Measurements from ENCODE around the gene MMP25. TPM values are rescaled to one million over a fixed set of nuclear protein-coding genes. Genes with fewer than 3 reads are reported as not detected.
"Not testable (repeated sequence)": the region's sequence is repeated elsewhere in the genome, so short reads cannot be mapped to it uniquely, and the experiment has no call there.

MMP25 gene
- total RNA-seq, 1 donor from 2014 or later: 0.13 TPM

GRCh38 chr16:3072148-3072547, 25.8 kb downstream of the MMP25 start:
- not testable (repeated sequence) for DNase-seq (ENCODE audit: low read depth, low spot score)

GRCh38 chr16:3072576-3073263, 26.4 kb downstream of the MMP25 start:
- DNase-seq (ENCODE audit: low read depth, low spot score): not testable (repeated sequence)

GRCh38 chr16:3073448-3073847, 27.1 kb downstream of the MMP25 start:
- no peak for DNase-seq (ENCODE audit: low read depth, low spot score)

DNA sequence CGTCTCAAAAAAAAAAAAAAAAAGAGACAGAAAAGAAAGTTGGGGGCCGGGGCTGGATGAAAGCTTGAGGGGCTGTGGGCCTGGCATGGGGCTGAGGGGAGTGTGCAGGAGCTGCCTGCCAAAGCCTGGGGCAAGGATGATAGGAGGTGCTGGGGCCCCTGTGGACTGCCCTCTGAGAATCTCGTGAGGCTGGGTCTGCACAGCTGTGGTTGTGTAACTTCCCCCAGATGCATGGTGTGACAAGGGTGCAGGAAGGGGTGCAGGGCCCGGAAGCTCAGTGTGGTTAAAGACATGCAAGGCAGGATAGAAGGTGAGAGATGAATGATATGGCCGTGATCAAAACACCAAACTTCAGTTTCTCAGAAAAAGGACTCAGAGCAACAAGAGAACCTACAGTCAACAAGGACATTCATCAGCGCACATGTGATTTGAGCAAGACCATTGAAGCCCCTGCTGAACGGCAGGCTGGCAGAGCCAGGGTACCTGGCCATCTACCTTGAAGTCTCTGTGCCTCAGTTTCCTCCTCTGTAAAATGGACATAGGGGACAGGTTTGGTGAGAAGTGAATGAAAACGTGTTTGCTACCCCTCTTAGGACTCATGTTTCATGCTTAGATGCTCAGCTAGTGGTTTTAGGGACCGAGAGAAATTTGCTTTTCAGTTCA, 28.6 kb downstream of the MMP25 start:
- no peak for DNase-seq (ENCODE audit: low read depth, low spot score)

GRCh38 chr16:3075523-3075915, 29.2 kb downstream of the MMP25 start:
- DNase-seq (ENCODE audit: low read depth, low spot score): no peak

DNA sequence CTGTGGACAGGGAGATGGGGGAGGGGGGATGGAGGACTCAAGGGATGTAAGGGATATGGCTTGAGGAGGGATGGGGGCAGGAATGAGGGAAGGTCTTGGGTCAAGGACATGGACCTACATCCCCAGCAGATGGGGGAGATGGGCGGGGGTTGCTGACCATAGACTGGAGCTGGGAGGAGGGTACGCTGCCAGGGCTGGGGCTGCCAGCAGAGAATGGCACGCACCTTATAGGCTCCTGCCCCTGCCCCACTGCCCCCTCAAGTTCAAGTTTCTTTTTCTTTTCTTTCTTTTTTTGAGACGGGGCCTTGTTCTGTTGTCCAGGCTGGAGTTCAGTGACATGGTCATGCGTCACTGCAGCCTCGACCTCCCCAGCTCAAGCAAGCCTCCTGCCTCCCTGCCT, 29.6 kb downstream of the MMP25 start:
- DNase-seq (ENCODE audit: low read depth, low spot score): not testable (repeated sequence)

DNA sequence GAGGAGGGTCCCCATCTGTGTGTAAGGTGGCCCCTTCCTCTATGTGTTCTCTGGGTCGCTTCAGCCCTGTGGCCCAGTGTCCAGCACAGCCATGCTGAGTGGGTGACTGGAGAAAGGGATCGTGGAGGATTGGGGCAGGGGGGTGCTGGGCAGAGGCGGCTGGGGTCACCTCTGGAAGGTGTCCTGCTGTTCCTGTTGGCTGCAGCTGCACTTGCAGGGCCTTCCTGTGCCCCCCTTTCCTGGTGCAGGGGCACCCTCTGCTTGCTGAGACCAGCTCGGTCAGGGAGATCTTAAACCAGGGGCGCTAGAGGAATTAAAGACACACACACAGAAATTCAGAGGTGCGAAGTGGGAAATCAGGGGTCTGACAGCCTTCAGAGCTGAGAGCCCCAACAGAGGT, 30.2 kb downstream of the MMP25 start:
- no peak for DNase-seq (ENCODE audit: low read depth, low spot score)

GRCh38 chr16:3080024-3080423, 33.7 kb downstream of the MMP25 start:
- DNase-seq (ENCODE audit: low read depth, low spot score): no peak

DNA sequence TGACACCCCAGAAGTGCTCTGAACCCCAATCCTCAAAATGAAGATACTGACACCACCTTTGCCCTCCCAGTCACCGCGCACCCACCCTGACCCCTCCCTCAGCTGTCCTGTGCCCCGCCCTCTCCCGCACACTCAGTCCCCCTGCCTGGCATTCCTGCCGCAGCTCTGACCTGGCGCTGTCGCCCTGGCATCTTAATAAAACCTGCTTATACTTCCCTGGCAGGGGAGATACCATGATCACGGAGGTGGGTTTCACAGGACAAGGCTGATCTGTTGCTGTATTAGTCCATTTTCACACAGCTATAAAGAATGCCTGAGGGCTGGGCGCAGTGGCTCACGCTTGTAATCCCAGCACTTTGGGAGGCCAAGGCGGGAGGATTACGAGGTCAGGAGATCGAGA, 35.6 kb downstream of the MMP25 start:
- DNase-seq (ENCODE audit: low read depth, low spot score): not testable (repeated sequence)

GRCh38 chr16:3083408-3083807, 37.0 kb downstream of the MMP25 start:
- DNase-seq (ENCODE audit: low read depth, low spot score): not testable (repeated sequence)

GRCh38 chr16:3084491-3084890, 38.1 kb downstream of the MMP25 start:
- DNase-seq (ENCODE audit: low read depth, low spot score): no peak

DNA sequence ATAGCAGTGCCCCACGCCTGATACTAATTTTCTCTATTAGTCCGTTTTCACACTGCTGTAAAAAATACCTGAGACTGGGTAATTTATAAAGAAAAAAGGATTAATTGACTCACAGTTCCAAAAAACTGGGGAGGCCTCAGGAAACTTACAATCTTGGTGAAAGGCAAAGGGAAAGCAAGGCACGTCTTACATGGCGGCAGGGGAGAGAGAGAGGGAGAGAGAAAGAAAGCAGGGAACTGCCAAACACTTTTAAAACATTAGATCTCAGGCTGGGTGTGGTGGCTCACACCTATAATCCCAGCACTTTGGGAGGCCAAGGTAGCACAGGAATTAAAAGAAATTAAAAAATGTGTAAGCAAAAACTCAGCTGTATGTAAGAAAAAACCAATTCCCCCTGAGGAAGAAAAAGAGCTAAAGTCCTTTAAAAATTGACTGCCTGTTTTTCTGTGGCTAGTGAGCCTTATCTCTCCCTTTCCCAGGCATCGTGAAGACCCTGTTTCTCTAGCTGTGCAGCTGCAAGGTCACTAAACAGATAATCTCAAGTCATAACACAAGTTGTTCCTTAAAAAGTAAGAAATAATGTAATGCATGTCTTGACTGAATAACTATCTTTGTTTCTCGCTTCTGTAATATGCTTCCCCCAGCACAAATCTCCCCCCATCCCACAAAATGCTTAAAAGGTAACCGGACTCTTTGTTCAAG, 38.8 kb downstream of the MMP25 start:
- DNase-seq (ENCODE audit: low read depth, low spot score): no peak

GRCh38 chr16:3085868-3086595, 39.7 kb downstream of the MMP25 start:
- DNase-seq (ENCODE audit: low read depth, low spot score): no peak

GRCh38 chr16:3086596-3087242, 40.4 kb downstream of the MMP25 start:
- no peak for DNase-seq (ENCODE audit: low read depth, low spot score)

GRCh38 chr16:3087243-3088235, 41.2 kb downstream of the MMP25 start:
- DNase-seq (ENCODE audit: low read depth, low spot score): peak; percentile 78

DNA sequence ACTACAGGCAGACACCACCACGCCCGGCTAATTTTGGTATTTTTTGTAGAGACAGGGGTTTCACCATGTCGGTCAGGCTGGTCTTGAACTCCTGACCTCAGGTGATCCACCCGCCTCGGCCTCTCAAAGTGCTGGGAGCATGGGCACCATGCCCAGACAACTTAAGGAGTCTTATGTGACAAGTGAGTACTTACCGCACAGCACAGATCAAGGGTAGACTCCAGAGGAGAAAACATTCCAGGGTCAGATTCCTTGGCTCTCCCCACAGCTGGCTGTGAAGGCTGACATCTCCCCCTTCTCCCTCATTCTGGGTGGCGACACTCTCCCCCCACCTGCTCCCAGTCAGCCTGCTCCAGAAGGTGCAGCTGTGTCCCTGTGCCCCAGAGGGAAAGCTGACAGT, 42.1 kb downstream of the MMP25 start:
- DNase-seq (ENCODE audit: low read depth, low spot score): no peak

DNA sequence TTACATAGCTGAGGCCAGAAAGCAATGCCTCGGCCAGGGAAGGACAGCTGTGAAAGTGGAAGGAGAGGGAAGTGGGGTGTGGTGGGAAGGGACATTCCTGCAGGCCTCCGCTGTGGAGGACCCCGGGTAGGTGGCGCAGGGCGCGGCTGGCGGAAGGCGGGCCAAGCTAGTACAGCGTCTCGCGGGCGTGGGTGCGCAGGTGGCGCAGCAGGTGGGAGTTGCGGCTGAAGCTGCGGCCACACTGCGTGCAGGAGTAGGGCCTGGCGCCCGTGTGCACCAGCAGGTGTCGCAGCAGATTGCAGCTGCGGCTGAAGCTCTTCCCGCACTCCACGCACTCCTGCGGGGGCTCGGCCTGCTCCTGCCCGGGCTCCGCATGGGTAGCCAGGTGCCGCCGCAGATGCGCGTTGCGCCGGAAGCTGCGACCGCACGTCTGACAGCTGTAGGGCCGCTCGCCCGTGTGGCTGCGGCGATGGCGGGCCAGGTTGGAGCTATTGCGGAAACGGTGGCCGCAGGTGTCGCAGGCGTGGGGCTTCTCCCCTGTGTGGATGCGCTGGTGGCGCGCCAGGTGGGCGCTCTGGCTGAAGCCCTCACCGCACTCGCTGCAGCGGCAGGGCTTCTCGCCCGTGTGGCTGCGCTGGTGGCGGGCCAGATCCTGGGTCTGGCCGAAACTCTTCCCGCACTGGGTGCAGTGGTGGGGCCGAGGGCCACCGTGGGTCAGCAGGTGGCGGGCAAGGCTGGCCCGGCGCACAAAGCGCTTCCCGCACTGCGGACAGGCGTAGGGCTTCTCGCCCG, 42.8 kb downstream of the MMP25 start:
- no peak for DNase-seq (ENCODE audit: low read depth, low spot score)

DNA sequence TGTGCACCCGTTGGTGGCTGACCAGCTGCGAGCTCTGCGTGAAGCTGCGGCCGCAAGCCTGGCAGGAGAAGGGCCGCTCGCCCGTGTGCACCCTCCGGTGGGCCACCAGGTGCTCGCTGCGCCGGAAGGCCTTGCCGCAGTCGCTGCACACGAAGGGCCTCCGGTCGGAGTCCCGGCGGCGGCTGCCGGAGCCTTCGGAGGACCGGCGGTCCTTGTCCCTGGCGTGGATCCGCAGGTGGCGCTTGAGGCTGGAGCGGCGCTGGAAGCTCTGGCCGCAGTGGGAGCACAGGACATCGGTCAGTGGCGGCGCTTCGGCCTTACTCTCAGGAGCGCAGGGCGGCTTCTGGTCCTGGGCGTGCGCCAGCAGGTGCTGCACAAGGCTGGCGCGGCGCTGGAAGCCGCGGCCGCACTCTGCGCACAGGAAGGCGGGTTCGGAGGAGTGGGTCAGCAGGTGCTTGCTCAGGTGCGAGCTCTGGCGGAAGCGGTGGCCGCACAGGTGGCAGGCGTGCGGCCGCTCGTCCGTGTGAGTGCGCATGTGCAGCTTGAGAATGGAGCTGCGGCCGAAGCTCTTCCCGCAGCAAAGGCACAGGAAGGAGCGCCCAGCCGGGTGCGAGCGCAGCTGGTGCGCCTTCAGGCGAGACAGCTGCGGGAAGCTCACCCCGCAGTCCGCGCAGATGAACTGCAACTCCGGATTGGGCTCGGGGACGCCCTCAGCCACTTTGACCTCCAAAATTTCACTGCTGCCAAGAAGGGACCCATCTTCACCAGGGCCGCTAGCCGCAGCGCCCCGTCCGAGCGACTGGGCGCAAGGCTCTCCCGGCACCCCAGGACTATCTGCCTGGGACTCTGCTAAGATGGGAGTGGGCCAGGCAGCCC, 43.6 kb downstream of the MMP25 start:
- no peak for DNase-seq (ENCODE audit: low read depth, low spot score)
